DND-41 (cell line): ENCODE measurements around the gene CCDC6.
"Not testable (repeated sequence)": the region's sequence is repeated elsewhere in the genome, so short reads cannot be mapped to it uniquely, and the experiment has no call there.

ENCODE experiments used
- ATAC-seq: fragments of 200-7000 bp; cut with Tn5 transposase; 3 replicates; pipeline ENCODE4 v1.9.1; 2021; ENCODE audit warnings: low read depth; ENCODE audit not compliant: insufficient read depth
- DNase-seq: peaks from one replicate; pipeline ENCODE4 v3.0.0-alpha.2; 2020
- H2AFZ ChIP-seq: 2 replicates; pipeline ENCODE4 v1.6.0; 2012; ENCODE audit warnings: low read depth, low read length
- H3K27ac ChIP-seq: 2 replicates; pipeline ENCODE4 v1.5.1; 2012; ENCODE audit warnings: low read length, inconsistent platforms
- H3K27me3 ChIP-seq: fragments of 200-600 bp; sonication (generic); 2 replicates; pipeline ENCODE4 v1.6.0; 2012; ENCODE audit warnings: low read length, mild to moderate bottlenecking, inconsistent platforms; ENCODE audit not compliant: insufficient read depth, poor library complexity
- H3K36me3 ChIP-seq: 2 replicates; pipeline ENCODE4 v1.5.1; 2012; ENCODE audit warnings: low read length, inconsistent platforms; ENCODE audit not compliant: insufficient read depth
- H3K4me1 ChIP-seq: 2 replicates; pipeline ENCODE4 v1.5.1; 2012; ENCODE audit warnings: mild to moderate bottlenecking, low read length; ENCODE audit not compliant: insufficient read depth
- H3K4me2 ChIP-seq: 2 replicates; pipeline ENCODE4 v1.6.0; 2012; ENCODE audit warnings: mild to moderate bottlenecking, moderate library complexity, low read length, inconsistent platforms; ENCODE audit not compliant: insufficient read depth
- H3K4me3 ChIP-seq, 2 experiments: fragments of 200-600 bp in 1 of 2; shearing (Covaris generic) in 1 of 2; 2 replicates each; pipeline ENCODE4 v1.5.1; 2012 to 2016; ENCODE audit warnings: inconsistent platforms in 2 of 2, low read length in 2 of 2, mild to moderate bottlenecking in 2 of 2, low read depth in 1 of 2, moderate library complexity in 1 of 2
- H3K79me2 ChIP-seq: 2 replicates; pipeline ENCODE4 v1.6.0; 2012; ENCODE audit warnings: low read length, inconsistent platforms; ENCODE audit not compliant: insufficient read depth
- H3K9ac ChIP-seq: 2 replicates; pipeline ENCODE4 v1.6.0; 2012; ENCODE audit warnings: low read depth, mild to moderate bottlenecking, inconsistent platforms, low read length, moderate library complexity
- H3K9me3 ChIP-seq: 2 replicates; pipeline ENCODE4 v1.5.1; 2012; ENCODE audit warnings: low read length, moderate library complexity, mild to moderate bottlenecking, inconsistent platforms; ENCODE audit not compliant: insufficient read depth, severe bottlenecking
- H4K20me1 ChIP-seq: 2 replicates; pipeline ENCODE4 v1.6.0; 2012; ENCODE audit warnings: low read length; ENCODE audit not compliant: insufficient read depth
- CTCF ChIP-seq: IDR thresholded peaks from 2 replicates; pipeline ENCODE4 v1.5.1; 2012; ENCODE audit warnings: borderline replicate concordance, low read length, moderate library complexity, mild to moderate bottlenecking; ENCODE audit not compliant: poor library complexity, severe bottlenecking; ENCODE audit errors: extremely low read depth
- EZH2 ChIP-seq: IDR thresholded peaks from 3 replicates; pipeline ENCODE4 v1.6.1; 2012; ENCODE audit warnings: borderline replicate concordance, low read depth, mild to moderate bottlenecking, moderate library complexity, low read length, inconsistent platforms; ENCODE audit not compliant: severe bottlenecking

CCDC6 gene

GRCh38 chr10:59906417-59907202 lies at the start of gene CCDC6:
Gene CCDC6, minus strand, starts transcription at chr10:59906556. Its CDS starts 132 bp downstream, at chr10:59906424.
- Histone ChIP-seq H4K20me1 (peaks cover 32% of the 10 kb centered on the region), H3K27me3 (no peaks in the 10 kb centered on the region), H3K27ac (peak within 1 kb of the TSS; percentile 96), H3K9ac (peak within 1 kb of the TSS; percentile 80), H3K9me3 (no peaks in the 10 kb centered on the region), H3K36me3 (peaks cover 4% of the 10 kb centered on the region; the same call in 1 of the 2 replicates), H2AFZ (peak within 1 kb of the TSS; percentile 82), H3K4me3 (peak within 1 kb of the TSS; percentile 95), H3K79me2 (peaks cover 54% of the 10 kb centered on the region), H3K4me2 (peak within 1 kb of the TSS; percentile 96), H3K4me1 (peaks cover 43% of the 10 kb centered on the region)
- TF ChIP-seq EZH2 (no peak), CTCF (peak; percentile 78)
- peak; percentile 89 for ATAC-seq
- DNase-seq: peak; percentile 91

GRCh38 chr10:59954296-59954695 lies 47.9 kb upstream of the CCDC6 start:
- Histone ChIP-seq H3K9ac (no peak overlapping the region), H4K20me1 (no peaks in the 10 kb centered on the region), H3K4me3 (no peak overlapping the region), H3K36me3 (no peaks in the 10 kb centered on the region), H3K27me3 (no peaks in the 10 kb centered on the region), H3K4me1 (no peaks in the 10 kb centered on the region), H2AFZ (no peak overlapping the region), H3K4me2 (no peak overlapping the region), H3K27ac (no peak overlapping the region), H3K79me2 (no peaks in the 10 kb centered on the region), H3K9me3 (no peaks in the 10 kb centered on the region)
- ATAC-seq: no peak
- TF ChIP-seq EZH2: no peak
- no peak for TF ChIP-seq CTCF
- no peak for DNase-seq

- H3K27me3 ChIP-seq, H3K4me1 ChIP-seq, H3K4me2 ChIP-seq, ATAC-seq, H3K79me2 ChIP-seq, H2AFZ ChIP-seq, H3K27ac ChIP-seq, H3K36me3 ChIP-seq, H3K9ac ChIP-seq, H4K20me1 ChIP-seq, H3K9me3 ChIP-seq, H3K4me3 ChIP-seq, DNase-seq: not testable (repeated sequence)
Observed at GRCh38 chr10:59953711-59954110, 47.4 kb upstream of the CCDC6 start.

GRCh38 chr10:59950105-59950504 lies 43.7 kb upstream of the CCDC6 start:
- Histone ChIP-seq H3K4me2 (no peak overlapping the region), H3K36me3 (no peaks in the 10 kb centered on the region)
- no peak for ATAC-seq

More at GRCh38 chr10:59950105-59950504, 43.7 kb upstream of the CCDC6 start:
- no peak overlapping the region for H3K9ac ChIP-seq
- no peaks in the 10 kb centered on the region for H3K27me3 ChIP-seq
- H3K79me2 ChIP-seq: no peaks in the 10 kb centered on the region
- no peaks in the 10 kb centered on the region for H4K20me1 ChIP-seq
- H2AFZ ChIP-seq: no peak overlapping the region
- no peak for TF ChIP-seq CTCF
- no peak for TF ChIP-seq EZH2
- no peaks in the 10 kb centered on the region for H3K9me3 ChIP-seq
- no peak overlapping the region for H3K4me3 ChIP-seq
- no peaks in the 10 kb centered on the region for H3K4me1 ChIP-seq
- no peak overlapping the region for H3K27ac ChIP-seq
- DNase-seq: no peak
